Endothelial cell of umbilical vein (primary cell): ENCODE measurements around the gene SPATA33. TPM values are rescaled to one million over a fixed set of nuclear protein-coding genes. Genes with fewer than 3 reads are reported as not detected.

Experiments
- Bru-seq: library from RNA; stranded (reverse); fragments of 400-500 nt; gene quantifications from one replicate; lab custom pipeline; 2021; lab: Mats Ljungman, UMichigan
- BruChase-seq, 2 experiments: library from RNA; stranded (reverse); fragments of 400-500 nt; gene quantifications; one replicate each; lab custom pipeline; 2021; lab: Mats Ljungman, UMichigan
- BruUV-seq: library from RNA; stranded (reverse); fragments of 400-500 nt; replicated peaks from 2 replicates; lab custom pipeline; 2021; lab: Mats Ljungman, UMichigan
- CTCF ChIA-PET: fragments of 300-600, 350-600 bp; sonication (Branson Sonifier 250); formaldehyde crosslinking; loops from one replicate; lab custom pipeline; 2021; ENCODE audit warnings: antibody characterized with exemption, inconsistent platforms; lab: Charles Lee
- POLR2A ChIA-PET: fragments of 300-600, 350-600 bp; sonication (Branson Sonifier 250); formaldehyde crosslinking; loops from one replicate; lab custom pipeline; 2021; ENCODE audit warnings: antibody characterized with exemption, inconsistent platforms; lab: Charles Lee
- DNase-seq: peaks from one replicate; pipeline ENCODE4 v3.0.0-alpha.2; 2011; ENCODE audit warnings: low read depth, low spot score
- FAIRE-seq: peaks from 2 replicates; lab custom pipeline; 2011; peaks lifted over from hg19 to GRCh38; lab: Jason Lieb, UNC
- H2AFZ ChIP-seq: 2 replicates; pipeline ENCODE4 v1.6.0; 2012; ENCODE audit warnings: low read depth, low read length, control low read depth, inconsistent platforms
- H3K27ac ChIP-seq: 2 replicates; pipeline ENCODE4 v1.5.1; 2011; ENCODE audit warnings: low read depth, mild to moderate bottlenecking, control low read depth, low read length, moderate library complexity; ENCODE audit not compliant: insufficient read depth
- H3K27me3 ChIP-seq, 2 experiments: 2 replicates each; pipeline versions ENCODE4 v1.6.0 to v1.6.1; 2011; ENCODE audit warnings: low read length in 2 of 2, mixed read lengths in 1 of 2; ENCODE audit not compliant: control insufficient read depth in 2 of 2, insufficient read depth in 2 of 2
- H3K36me3 ChIP-seq, 2 experiments: 2 replicates in 1 of 2; 3 replicates in 1 of 2; pipeline ENCODE4 v1.5.1; 2011; ENCODE audit warnings: low read length in 2 of 2, mild to moderate bottlenecking in 1 of 2, moderate library complexity in 1 of 2; ENCODE audit not compliant: control insufficient read depth in 2 of 2, insufficient read depth in 2 of 2; ENCODE audit errors: extremely low read depth in 1 of 2
- H3K4me1 ChIP-seq: 3 replicates; pipeline ENCODE4 v1.5.1; 2011; ENCODE audit warnings: mild to moderate bottlenecking, low read length; ENCODE audit not compliant: control insufficient read depth, insufficient read depth; ENCODE audit errors: extremely low read depth
- H3K4me2 ChIP-seq: 2 replicates; pipeline ENCODE4 v1.6.1; 2011; ENCODE audit warnings: low read length, control low read depth, mixed read lengths; ENCODE audit not compliant: insufficient read depth
- H3K4me3 ChIP-seq, 3 experiments: fragments of 200-600 bp in 1 of 3; sonication (generic), shearing (Covaris generic) in 1 of 3; replicated peaks in 1 of 3; 2 replicates each; pipeline ENCODE4 v1.5.1; 2011 to 2016; ENCODE audit warnings: control low read depth in 3 of 3, low read length in 3 of 3, mild to moderate bottlenecking in 2 of 3, inconsistent platforms in 1 of 3, low read depth in 1 of 3, moderate library complexity in 1 of 3; ENCODE audit not compliant: insufficient read depth in 1 of 3
- H3K79me2 ChIP-seq: 2 replicates; pipeline ENCODE4 v1.6.0; 2012; ENCODE audit warnings: low read length, inconsistent platforms; ENCODE audit not compliant: control insufficient read depth, insufficient read depth
- H3K9ac ChIP-seq: replicated peaks from 2 replicates; pipeline ENCODE3; 2011; ENCODE audit warnings: low read length, control low read depth; ENCODE audit not compliant: insufficient read depth; ENCODE audit errors: extremely low read depth
- H3K9me1 ChIP-seq: replicated peaks from 3 replicates; pipeline ENCODE4 v1.6.0; 2011; ENCODE audit warnings: mild to moderate bottlenecking, low read length; ENCODE audit not compliant: control insufficient read depth, insufficient read depth; ENCODE audit errors: extremely low read depth
- H3K9me3 ChIP-seq: replicated peaks from 2 replicates; pipeline ENCODE4 v1.5.1; 2012; ENCODE audit warnings: low read length, inconsistent platforms; ENCODE audit not compliant: control insufficient read depth, insufficient read depth
- H4K20me1 ChIP-seq: replicated peaks from 2 replicates; pipeline ENCODE3; 2011; ENCODE audit warnings: mild to moderate bottlenecking, low read length; ENCODE audit not compliant: control insufficient read depth, insufficient read depth; ENCODE audit errors: extremely low read depth
- CTCF ChIP-seq, 2 donors: IDR thresholded peaks; 1 replicate in 1 of 2; 2 replicates in 1 of 2; pipeline ENCODE4 v1.5.1; 2011; ENCODE audit warnings: low read length in 2 of 2, mild to moderate bottlenecking in 2 of 2, moderate library complexity in 2 of 2, control low read depth in 1 of 2, inconsistent platforms in 1 of 2, low read depth in 1 of 2; ENCODE audit not compliant: insufficient read depth in 1 of 2; ENCODE audit errors: extremely low read depth in 1 of 2
- EZH2 ChIP-seq: IDR thresholded peaks from 2 replicates; pipeline ENCODE4 v1.6.1; 2012; ENCODE audit warnings: borderline replicate concordance, low read depth, mild to moderate bottlenecking, moderate library complexity, low read length, inconsistent platforms; ENCODE audit not compliant: severe bottlenecking
- FOS ChIP-seq: IDR thresholded peaks from 2 replicates; pipeline ENCODE4 v1.6.1; 2011; ENCODE audit warnings: mild to moderate bottlenecking, low read length, moderate library complexity, borderline replicate concordance; ENCODE audit not compliant: insufficient read depth
- GATA2 ChIP-seq: IDR thresholded peaks from 2 replicates; pipeline ENCODE4 v1.7.0; 2011; ENCODE audit warnings: low read depth, mild to moderate bottlenecking, moderate library complexity, mixed read lengths, low read length; ENCODE audit not compliant: insufficient read length, insufficient read depth
- JUN ChIP-seq: IDR thresholded peaks from 2 replicates; pipeline ENCODE4 v1.6.1; 2011; ENCODE audit warnings: borderline replicate concordance, low read depth; ENCODE audit not compliant: insufficient read length, insufficient read depth
- MYC ChIP-seq: IDR thresholded peaks from one replicate; pipeline ENCODE4 v1.6.1; 2011; ENCODE audit warnings: mild to moderate bottlenecking, low read depth, low read length
- POLR2A ChIP-seq: IDR thresholded peaks from 2 replicates; pipeline ENCODE4 v1.6.1; 2012; ENCODE audit warnings: low read depth, mild to moderate bottlenecking, control low read depth, low read length
- POLR2AphosphoS5 ChIP-seq: IDR thresholded peaks from 2 replicates; pipeline ENCODE4 v1.6.1; 2012; ENCODE audit warnings: low read depth, mild to moderate bottlenecking, control low read depth, low read length, moderate library complexity; ENCODE audit not compliant: insufficient read depth
- dilution Hi-C: fragments of 300-500 bp; cut with MboI; formaldehyde crosslinking; loops from one replicate; pipeline ENCODE4 v1.15.0; 2019; ENCODE audit warnings: low sequenced_read_pairs; ENCODE audit not compliant: extremely low pct_ligation_motif_present
- intact Hi-C: fragments of 100-400 bp; cut with micrococcal nuclease; formaldehyde crosslinking; loops from one replicate; pipeline ENCODE4 v1.10.0; 2022
- long read RNA-seq: library from polyadenylated mRNA; stranded (forward); transcript quantifications from one replicate; pipeline ENCODE4 v2.0.0, GENCODE V29; 2021
- polyA minus RNA-seq, 3 experiments: library from RNA; depleted of rRNA, polyadenylated mRNA; stranded (reverse); fragments of >200 nt; gene quantifications; 1 replicate in 1 of 3; 2 replicates in 2 of 3; pipeline ENCODE4 v1.2.3, GENCODE V29; 2011
- polyA plus RNA-seq, 4 experiments: library from polyadenylated mRNA; depleted of rRNA in 3 of 4; stranded (reverse) in 3 of 4; unstranded in 1 of 4; fragments of >200 nt; gene quantifications; 2 replicates each; pipeline versions ENCODE4 v1.2.1 to v1.2.3, GENCODE V29; 2011 to 2012; ENCODE audit warnings: missing spikeins in 1 of 4
- total RNA-seq: library from RNA; stranded (reverse); gene quantifications from 2 replicates; pipeline ENCODE4 v1.2.3, GENCODE V29; 2021
- TF ChIP-seq, protein P1 (sequence below): IDR thresholded peaks from 2 replicates; pipeline ENCODE4 v1.6.1; 2011; ENCODE audit not compliant: insufficient read depth, insufficient read length

The SPATA33 gene
- total RNA-seq (11.4 and 13.7 TPM in 2 replicates), polyA plus RNA-seq (3.5 and 4.7 TPM in 2 replicates), polyA minus RNA-seq (4.0 and 4.4 TPM in 2 replicates), Bru-seq, nascent RNA (percentile 50 among the genes with signal in this experiment), BruChase-seq, experiment 1, labeled RNA remaining after a 6-hour chase (percentile 70 among the genes with signal in this experiment), BruChase-seq, experiment 2, labeled RNA remaining after a 2-hour chase (percentile 64 among the genes with signal in this experiment)
- 3.8 and 3.9 TPM in 2 replicates for polyA plus RNA-seq (2011; cell fraction: cytosol; rRNA removed)
- polyA plus RNA-seq (2011; cell fraction: nucleus; rRNA removed): 9.7 and 11.2 TPM in 2 replicates
- 6.5 and 6.8 TPM in 2 replicates for polyA plus RNA-seq (2012)
- 4.4 TPM for polyA minus RNA-seq (2011; cell fraction: cytosol; rRNA and poly(A)+ RNA removed)
- polyA minus RNA-seq (2011; cell fraction: nucleus; rRNA and poly(A)+ RNA removed): 5.0 and 5.3 TPM in 2 replicates
- long read RNA-seq, transcript SPATA33-204 (2 exons, 2,368 nt): major isoform, 14 of 29 reads
- long read RNA-seq, partial matches to known transcripts: 0 of 29 reads
- long read RNA-seq, other reads (novel, unspliced or antisense): 8 of 29 reads

DNA sequence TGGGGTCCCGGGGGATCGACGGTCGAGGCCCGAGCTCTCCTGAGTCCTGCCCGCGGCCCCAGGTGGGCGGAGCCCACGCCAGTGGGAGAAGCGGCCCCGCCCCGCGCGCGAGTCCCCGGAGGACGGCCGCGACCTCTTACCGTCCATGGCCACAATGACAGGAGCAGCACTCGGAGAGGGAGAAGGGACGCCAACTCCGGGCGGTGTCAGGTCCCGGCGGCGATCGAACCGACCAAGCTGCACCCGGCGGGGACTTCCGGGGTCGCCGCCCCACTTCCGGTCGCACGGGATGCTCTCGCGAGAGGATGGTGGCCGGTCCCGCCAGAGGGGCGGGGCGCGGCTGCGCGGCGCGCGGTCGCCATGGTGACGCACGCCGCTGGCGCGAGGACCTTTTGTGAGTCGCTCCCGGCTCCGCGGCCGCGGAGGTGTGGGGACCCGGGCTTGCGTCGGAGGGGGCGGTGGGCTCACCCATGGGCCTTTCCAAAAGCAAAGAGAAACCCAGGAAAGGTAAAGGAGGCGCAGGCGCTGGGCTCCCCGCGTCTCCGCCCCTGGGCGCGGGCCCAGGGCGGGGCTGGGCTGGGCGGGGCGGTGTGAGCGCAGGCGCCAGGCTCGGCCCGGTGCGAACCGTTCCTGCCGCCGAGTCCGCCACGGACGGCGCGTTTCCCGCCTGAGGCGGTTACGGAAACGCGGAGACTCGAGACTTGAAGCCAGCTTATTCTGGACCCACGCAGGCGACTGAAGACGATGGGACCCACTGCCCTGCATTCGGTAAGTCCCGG lies at the start of gene SPATA33, which contains the start of gene CHMP1A:
TSS of gene SPATA33 (plus strand) at position 395 of the 779 bp plus-strand sequence. CDS start at position 471, 76 bp downstream.
TSS of gene CHMP1A (minus strand) at position 267 of the 779 bp plus-strand sequence. CDS start at position 147, 120 bp downstream.
- TSS peak; percentile 70 for BruUV-seq
- peak within 1 kb of the TSS; percentile 51 for H3K4me2 ChIP-seq
- no peaks in the 10 kb centered on the region for H4K20me1 ChIP-seq
- no peaks in the 10 kb centered on the region for H3K9me3 ChIP-seq
- intact Hi-C loops: no loop called here
- CTCF ChIA-PET: interaction anchor here (0.6 to 1.6 kb wide), 4 partner anchors 9 to 43 kb away, joined by 3 to 5 read pairs (median 4); partner anchors contain the start of gene CDK10
- H3K9ac ChIP-seq: peak within 1 kb of the TSS; percentile 89
- H3K79me2 ChIP-seq: peaks cover 36% of the 10 kb centered on the region
- POLR2A ChIA-PET: no interaction called here
- DNase-seq (peak; percentile 86), FAIRE-seq (peak; percentile 88)
- no peak for TF ChIP-seq FOS
- TF ChIP-seq EZH2: no peak
- TF ChIP-seq, protein P1, sequence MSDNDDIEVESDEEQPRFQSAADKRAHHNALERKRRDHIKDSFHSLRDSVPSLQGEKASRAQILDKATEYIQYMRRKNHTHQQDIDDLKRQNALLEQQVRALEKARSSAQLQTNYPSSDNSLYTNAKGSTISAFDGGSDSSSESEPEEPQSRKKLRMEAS: no peak
- TF ChIP-seq POLR2AphosphoS5: peak; percentile 95
- TF ChIP-seq JUN: no peak
- TF ChIP-seq GATA2: no peak
- TF ChIP-seq CTCF (IDR thresholded peaks at IDR 0.05; ENCODE audit: extremely low read depth in 1 of 2, insufficient read depth in 1 of 2, low read depth in 1 of 2, low read length in 2 of 2): no peak
- TF ChIP-seq MYC: peak; percentile 28
- TF ChIP-seq POLR2A: peak; percentile 70
- peak within 1 kb of the TSS; percentile 68 to 98 (median 74) for H3K4me3 ChIP-seq
- dilution Hi-C loops: no loop called here
- H3K4me1 ChIP-seq: peaks cover 13% of the 10 kb centered on the region
- no peaks in the 10 kb centered on the region for H3K27me3 ChIP-seq
- H2AFZ ChIP-seq: peak within 1 kb of the TSS; percentile 87
- peak within 1 kb of the TSS; percentile 49 for H3K27ac ChIP-seq
- H3K36me3 ChIP-seq: peaks cover 0 to 4% of the 10 kb centered on the region in 2 experiments
- H3K9me1 ChIP-seq: no peaks in the 10 kb centered on the region
